Activated CD4-positive, alpha-beta memory T cell treated with anti-CD3 and anti-CD28 coated beads for 36 hours (primary cell): ENCODE data around the gene LRRC45. TPM values are rescaled to one million over a fixed set of nuclear protein-coding genes. Genes with fewer than 3 reads are reported as not detected.

ENCODE experiments used
- CTCF ChIA-PET: fragments of 350-600 bp; sonication (Branson Sonifier 250); formaldehyde crosslinking; loops from one replicate; lab custom pipeline; 2021; ENCODE audit warnings: antibody characterized with exemption, inconsistent platforms; lab: Charles Lee
- POLR2A ChIA-PET: fragments of 350-600 bp; sonication (Branson Sonifier 250); formaldehyde crosslinking; loops from one replicate; lab custom pipeline; 2021; ENCODE audit warnings: antibody characterized with exemption; lab: Charles Lee
- DNase-seq: peaks from one replicate; pipeline ENCODE4 v3.0.0-alpha.2; 2020
- H3K27ac Mint-ChIP-seq: one replicate; pipeline ENCODE4 v1.8.0; 2021; ENCODE audit warnings: mixed read lengths
- H3K27me3 Mint-ChIP-seq: one replicate; pipeline ENCODE4 v1.8.0; 2021; ENCODE audit warnings: mixed read lengths
- H3K36me3 Mint-ChIP-seq: one replicate; pipeline ENCODE4 v1.8.0; 2021; ENCODE audit warnings: mixed read lengths
- H3K4me1 Mint-ChIP-seq: one replicate; pipeline ENCODE4 v1.8.0; 2021; ENCODE audit warnings: low read depth, mixed read lengths
- H3K4me3 Mint-ChIP-seq: one replicate; pipeline ENCODE4 v1.8.0; 2021; ENCODE audit warnings: mild to moderate bottlenecking, mixed read lengths
- H3K9me3 Mint-ChIP-seq: one replicate; pipeline ENCODE4 v1.8.0; 2021; ENCODE audit warnings: mixed read lengths
- intact Hi-C: fragments of 100-400 bp; cut with micrococcal nuclease; formaldehyde crosslinking; loops from one replicate; pipeline ENCODE4 v1.15.1; 2023
- total RNA-seq, 2 experiments: library from RNA; stranded (reverse); gene quantifications; one replicate each; pipeline ENCODE4 v1.2.3, GENCODE V29; 2021

The LRRC45 gene
- total RNA-seq, 2 experiments from 2014 or later = 16.3 to 19.0 TPM

DNA sequence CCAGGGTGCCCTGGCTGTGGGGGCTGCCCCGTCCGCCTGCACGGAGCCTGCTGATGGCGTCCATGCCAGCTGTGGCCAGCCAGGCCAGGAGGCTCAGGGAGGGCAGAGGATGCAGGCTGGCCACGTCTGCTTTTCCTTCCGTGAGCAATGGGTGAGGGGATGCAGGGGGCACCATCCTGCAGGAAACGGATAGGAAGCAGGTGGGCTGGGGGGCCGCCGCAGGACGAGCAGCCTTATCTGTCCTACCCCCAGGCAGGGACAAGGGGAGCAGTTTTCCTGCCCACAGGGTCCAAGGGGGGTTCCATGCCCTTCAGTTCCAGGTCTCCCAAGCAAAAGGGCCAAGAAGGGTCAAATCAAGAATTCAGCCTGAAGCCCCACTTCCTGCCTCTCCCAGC lies 35.7 kb downstream of the LRRC45 start:
- ChIA-PET CTCF (no interaction called here), POLR2A (interaction anchor here (1.4 kb wide), 1 partner anchor 19 kb away, joined by 6 read pairs; no protein-coding TSS in a partner anchor)
- Mint-ChIP-seq H3K36me3 (peaks cover 8% of the 10 kb centered on the region), H3K9me3 (no peaks in the 10 kb centered on the region), H3K27me3 (no peaks in the 10 kb centered on the region), H3K4me1 (no peaks in the 10 kb centered on the region), H3K4me3 (no peak overlapping the region), H3K27ac (no peak overlapping the region)
- DNase-seq = no peak
- intact Hi-C loops = no loop called here

DNA sequence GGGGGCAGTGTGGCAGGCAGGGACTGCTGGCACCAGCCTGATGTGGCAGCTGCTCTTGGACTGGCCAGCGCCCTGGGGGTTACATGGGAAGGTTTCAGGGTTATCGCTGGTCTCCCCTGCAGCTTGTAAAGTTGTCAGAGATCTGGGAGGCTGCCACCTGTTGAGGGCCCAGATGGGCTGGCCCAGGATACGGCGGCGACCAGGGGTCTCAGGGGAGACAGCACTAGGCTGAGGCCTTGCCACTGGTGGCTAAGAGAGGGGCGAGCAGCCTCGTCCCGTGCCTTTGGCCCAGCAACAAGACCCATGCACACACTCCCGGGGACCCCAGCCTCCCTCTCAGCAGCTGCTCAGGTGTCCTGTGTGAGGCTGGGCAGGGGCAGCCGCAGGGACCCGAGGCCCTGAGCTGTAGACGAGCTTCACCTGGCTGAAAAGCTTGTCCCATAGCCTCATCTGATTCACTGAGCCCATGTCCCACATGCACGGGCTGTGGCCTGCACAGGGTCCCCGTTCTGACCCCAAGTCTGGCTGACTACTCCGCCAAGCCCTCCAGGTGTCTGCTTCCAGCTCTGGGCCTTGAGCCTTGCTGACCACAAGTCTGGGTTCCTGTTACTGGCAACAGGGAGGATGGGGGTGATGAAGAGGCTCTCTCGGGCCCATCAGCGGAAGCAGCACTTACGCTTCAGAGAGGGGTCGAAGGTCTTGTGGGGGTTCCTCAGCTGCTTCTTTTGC lies 36.3 kb downstream of the LRRC45 start:
- H3K9me3 Mint-ChIP-seq = no peaks in the 10 kb centered on the region
- ChIA-PET POLR2A (interaction anchor here (1.4 kb wide), 1 partner anchor 18 kb away, joined by 6 read pairs; no protein-coding TSS in a partner anchor), CTCF (interaction anchor here (1.0 kb wide), 1 partner anchor 95 kb away, joined by 3 read pairs; no protein-coding TSS in a partner anchor)
- peaks cover 8% of the 10 kb centered on the region for H3K36me3 Mint-ChIP-seq
- H3K4me1 Mint-ChIP-seq = peaks cover 5% of the 10 kb centered on the region
- intact Hi-C loops = no loop called here
- no peak overlapping the region for H3K4me3 Mint-ChIP-seq
- no peaks in the 10 kb centered on the region for H3K27me3 Mint-ChIP-seq
- no peak overlapping the region for H3K27ac Mint-ChIP-seq
- DNase-seq = no peak

GRCh38 chr17:82060001-82060380 lies 36.9 kb downstream of the LRRC45 start:
- intact Hi-C loops = loop anchor here (10.0 kb wide), 1 partner anchor 95 kb away; no protein-coding TSS in a partner anchor
- H3K4me3 Mint-ChIP-seq = no peak overlapping the region
- POLR2A ChIA-PET = interaction anchor here (1.4 kb wide), 1 partner anchor 18 kb away, joined by 6 read pairs; no protein-coding TSS in a partner anchor

GRCh38 chr17:82060614-82061013 lies 37.5 kb downstream of the LRRC45 start:
- CTCF ChIA-PET = interaction anchor here (1.0 kb wide), 1 partner anchor 93 kb away, joined by 3 read pairs; no protein-coding TSS in a partner anchor

More at GRCh38 chr17:82060001-82060380, 36.9 kb downstream of the LRRC45 start:
- H3K27me3 Mint-ChIP-seq = no peaks in the 10 kb centered on the region
- peaks cover 5% of the 10 kb centered on the region for H3K4me1 Mint-ChIP-seq
- no peak for DNase-seq
- H3K9me3 Mint-ChIP-seq = no peaks in the 10 kb centered on the region
- H3K27ac Mint-ChIP-seq = no peak overlapping the region
- CTCF ChIA-PET = interaction anchor here (1.0 kb wide), 1 partner anchor 94 kb away, joined by 3 read pairs; no protein-coding TSS in a partner anchor
- peaks cover 8% of the 10 kb centered on the region for H3K36me3 Mint-ChIP-seq

DNA sequence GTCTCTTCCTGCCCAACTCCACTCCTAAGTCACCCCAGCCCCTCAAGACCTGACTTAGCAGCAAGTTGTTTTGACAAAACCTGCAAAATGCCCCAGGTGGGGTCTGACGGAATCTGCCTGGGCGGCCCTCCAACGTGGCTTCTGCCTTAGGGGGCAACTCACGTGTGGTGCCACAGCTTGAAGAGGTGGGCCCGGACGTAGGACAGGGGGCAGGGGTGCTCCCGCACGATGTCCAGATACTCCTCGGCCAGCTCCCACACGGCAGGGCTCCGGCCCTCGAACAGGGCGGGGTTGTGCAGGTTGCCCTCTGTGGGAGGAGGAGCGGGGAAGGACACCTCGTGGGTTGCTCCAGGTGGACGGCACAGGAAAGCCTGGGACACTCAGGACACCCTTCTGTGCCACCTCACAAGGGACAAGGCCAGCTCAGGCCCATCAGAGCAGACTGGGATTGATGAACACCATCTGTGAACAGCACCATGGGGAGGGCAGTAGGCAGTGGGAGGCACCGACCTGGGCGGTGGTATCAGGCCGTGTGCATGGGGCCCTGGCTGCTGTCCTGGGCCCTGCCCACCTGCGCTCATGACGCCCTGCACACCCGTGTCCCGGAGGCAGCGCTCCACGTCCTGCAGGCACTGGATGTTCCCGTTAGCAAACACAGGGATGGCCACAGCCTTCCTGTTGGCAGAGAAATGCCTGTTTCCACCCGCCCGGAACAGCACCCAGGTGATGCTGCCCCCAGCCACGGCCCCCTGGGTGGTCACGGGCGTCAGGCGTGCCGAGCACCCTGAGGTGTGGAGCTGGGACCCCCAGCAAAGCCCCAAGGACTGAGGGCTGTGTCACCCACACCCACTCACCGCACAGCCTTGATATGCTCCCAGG lies 38.2 kb downstream of the LRRC45 start:
- H3K4me3 Mint-ChIP-seq = no peak overlapping the region
- H3K27ac Mint-ChIP-seq = no peak overlapping the region
- H3K36me3 Mint-ChIP-seq = peaks cover 8% of the 10 kb centered on the region
- no peak for DNase-seq
- intact Hi-C loops = loop anchor here (10.0 kb wide), 1 partner anchor 94 kb away; no protein-coding TSS in a partner anchor
- POLR2A ChIA-PET = no interaction called here
- peaks cover 6% of the 10 kb centered on the region for H3K4me1 Mint-ChIP-seq
- CTCF ChIA-PET = no interaction called here
- H3K27me3 Mint-ChIP-seq = no peaks in the 10 kb centered on the region
- H3K9me3 Mint-ChIP-seq = no peaks in the 10 kb centered on the region

More at GRCh38 chr17:82060614-82061013, 37.5 kb downstream of the LRRC45 start:
- Mint-ChIP-seq H3K9me3 (no peaks in the 10 kb centered on the region), H3K4me1 (peaks cover 5% of the 10 kb centered on the region), H3K27ac (no peak overlapping the region), H3K36me3 (peaks cover 8% of the 10 kb centered on the region), H3K4me3 (no peak overlapping the region), H3K27me3 (no peaks in the 10 kb centered on the region)
- no peak for DNase-seq
- POLR2A ChIA-PET = interaction anchor here (1.4 kb wide), 1 partner anchor 17 kb away, joined by 6 read pairs; no protein-coding TSS in a partner anchor
- intact Hi-C loops = loop anchor here (10.0 kb wide), 1 partner anchor 94 kb away; no protein-coding TSS in a partner anchor

DNA sequence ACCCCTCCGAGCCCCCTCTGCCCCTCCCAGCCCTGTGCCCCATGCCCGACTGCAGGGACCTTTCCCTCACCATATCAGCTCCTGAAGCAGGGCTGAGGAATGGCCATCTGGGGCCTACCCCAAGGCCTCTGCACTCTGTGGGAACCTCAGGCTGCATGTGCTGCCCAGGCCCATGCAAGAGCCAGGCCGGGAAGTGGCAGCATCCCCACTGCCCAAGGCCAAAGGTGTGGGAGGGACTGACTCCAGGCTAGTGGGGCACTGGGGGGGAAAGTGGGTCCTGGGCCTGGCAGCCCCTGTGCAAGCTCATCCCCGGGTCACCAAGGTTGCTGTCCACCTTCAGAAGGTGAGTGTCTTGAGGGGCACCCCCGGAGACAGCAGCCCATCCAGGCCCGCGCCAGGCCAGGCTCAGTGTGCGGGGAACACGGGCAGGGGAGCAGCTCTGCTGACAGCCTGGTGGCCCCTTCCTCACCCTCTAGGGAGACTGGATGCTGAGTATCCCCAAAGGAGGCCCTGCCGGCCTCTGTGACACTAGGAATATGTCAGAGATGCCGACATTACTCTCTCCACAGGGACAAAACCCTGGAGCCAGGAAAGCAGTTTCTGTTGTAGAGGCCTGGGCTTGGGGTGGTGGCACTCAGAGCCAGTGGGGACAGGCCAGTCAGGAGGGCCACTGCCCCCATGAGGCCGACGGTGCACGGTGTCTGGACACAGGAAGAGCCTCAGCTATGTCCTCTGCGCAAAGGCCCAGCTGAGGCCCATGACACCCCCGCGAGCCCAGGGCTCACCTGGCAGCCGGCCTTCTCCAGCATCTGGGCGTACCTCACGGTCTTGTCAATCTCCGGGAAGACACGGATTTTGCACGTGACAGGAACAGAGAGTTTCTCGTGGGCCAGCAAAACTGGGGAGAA lies 39.2 kb downstream of the LRRC45 start:
- ChIA-PET POLR2A (no interaction called here), CTCF (interaction anchor here (4.4 kb wide), 1 partner anchor 32 kb away, joined by 17 read pairs; no protein-coding TSS in a partner anchor)
- no peaks in the 10 kb centered on the region for H3K27me3 Mint-ChIP-seq
- no peaks in the 10 kb centered on the region for H3K9me3 Mint-ChIP-seq
- DNase-seq = no peak
- intact Hi-C loops = loop anchor here (10.0 kb wide), 1 partner anchor 92 kb away; no protein-coding TSS in a partner anchor
- no peak overlapping the region for H3K4me3 Mint-ChIP-seq
- H3K27ac Mint-ChIP-seq = no peak overlapping the region
- peaks cover 9% of the 10 kb centered on the region for H3K4me1 Mint-ChIP-seq
- peaks cover 8% of the 10 kb centered on the region for H3K36me3 Mint-ChIP-seq

DNA sequence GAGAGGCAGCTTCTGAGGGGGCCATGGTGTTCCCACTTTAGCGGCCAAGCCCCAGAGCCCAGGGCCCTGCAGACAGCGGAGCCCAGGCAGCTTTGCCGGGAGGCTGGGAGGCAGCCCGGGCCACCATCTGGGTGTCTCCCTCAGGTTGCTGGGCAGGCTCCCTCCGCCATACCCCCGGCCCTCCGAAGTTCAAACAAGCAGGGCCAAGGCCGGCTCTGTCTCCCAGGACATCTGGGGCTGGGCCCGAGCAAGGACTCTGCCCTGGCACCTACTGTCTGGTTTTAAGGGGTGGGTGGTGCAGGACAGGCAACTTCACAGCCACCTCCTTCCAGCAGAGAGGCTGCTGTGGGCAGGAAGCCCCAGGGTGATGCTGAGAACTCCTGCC lies 39.9 kb downstream of the LRRC45 start:
- POLR2A ChIA-PET = no interaction called here
- H3K27ac Mint-ChIP-seq = no peak overlapping the region
- intact Hi-C loops = loop anchor here (10.0 kb wide), 1 partner anchor 92 kb away; no protein-coding TSS in a partner anchor
- no peaks in the 10 kb centered on the region for H3K27me3 Mint-ChIP-seq
- peaks cover 4% of the 10 kb centered on the region for H3K36me3 Mint-ChIP-seq
- no peaks in the 10 kb centered on the region for H3K9me3 Mint-ChIP-seq
- CTCF ChIA-PET = interaction anchor here (4.4 kb wide), 1 partner anchor 33 kb away, joined by 17 read pairs; no protein-coding TSS in a partner anchor
- H3K4me1 Mint-ChIP-seq = peaks cover 9% of the 10 kb centered on the region
- no peak for DNase-seq
- no peak overlapping the region for H3K4me3 Mint-ChIP-seq

DNA sequence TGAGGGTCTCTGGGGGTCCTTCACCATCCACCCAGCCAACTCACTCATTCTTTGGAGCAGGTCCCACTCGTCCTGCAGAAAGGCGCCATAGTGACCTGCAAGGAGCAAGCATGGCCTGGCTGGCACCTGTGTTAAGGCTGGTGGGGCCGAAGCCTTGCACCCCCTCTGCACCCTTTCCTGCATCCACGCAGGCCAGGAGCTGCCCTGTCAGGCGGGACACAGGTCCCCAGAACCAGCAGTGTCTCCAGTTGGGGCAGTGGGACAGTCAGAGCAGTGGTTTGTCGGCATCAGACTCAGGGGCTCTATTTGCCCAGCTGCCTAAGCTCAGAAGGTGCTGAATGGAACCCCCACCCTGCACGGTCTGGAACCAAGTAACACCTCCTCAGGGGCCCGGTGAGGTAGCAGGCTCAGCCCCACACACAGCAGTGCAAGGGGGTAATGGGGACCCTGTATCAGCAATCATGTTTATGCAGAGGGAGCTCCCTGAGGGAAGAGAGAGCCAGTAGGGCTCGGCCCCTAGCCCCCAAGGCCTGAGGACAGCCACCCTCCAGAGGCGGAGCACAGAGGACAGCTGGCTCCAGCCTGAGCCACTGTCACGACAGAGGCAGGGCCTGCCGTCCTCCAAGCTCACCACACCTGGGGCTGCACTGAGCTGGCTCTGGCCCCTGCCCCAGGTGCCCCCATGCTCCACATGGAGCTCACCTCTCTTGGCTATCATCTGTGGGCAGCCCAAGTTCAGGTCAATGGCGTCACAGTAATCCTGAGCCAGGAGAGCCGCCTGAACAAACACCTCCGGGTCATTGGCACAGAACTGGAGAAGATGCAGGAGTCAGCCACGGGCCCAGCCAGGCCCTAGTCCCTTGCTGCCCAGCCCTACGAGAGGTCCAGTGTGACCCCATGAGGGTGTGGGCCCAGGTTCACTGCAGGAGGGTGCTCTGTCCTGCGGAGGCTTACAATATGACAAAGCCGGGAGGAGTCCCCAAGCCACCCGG lies 40.6 kb downstream of the LRRC45 start:
- peak overlapping the region; percentile 23 for H3K27ac Mint-ChIP-seq

DNA sequence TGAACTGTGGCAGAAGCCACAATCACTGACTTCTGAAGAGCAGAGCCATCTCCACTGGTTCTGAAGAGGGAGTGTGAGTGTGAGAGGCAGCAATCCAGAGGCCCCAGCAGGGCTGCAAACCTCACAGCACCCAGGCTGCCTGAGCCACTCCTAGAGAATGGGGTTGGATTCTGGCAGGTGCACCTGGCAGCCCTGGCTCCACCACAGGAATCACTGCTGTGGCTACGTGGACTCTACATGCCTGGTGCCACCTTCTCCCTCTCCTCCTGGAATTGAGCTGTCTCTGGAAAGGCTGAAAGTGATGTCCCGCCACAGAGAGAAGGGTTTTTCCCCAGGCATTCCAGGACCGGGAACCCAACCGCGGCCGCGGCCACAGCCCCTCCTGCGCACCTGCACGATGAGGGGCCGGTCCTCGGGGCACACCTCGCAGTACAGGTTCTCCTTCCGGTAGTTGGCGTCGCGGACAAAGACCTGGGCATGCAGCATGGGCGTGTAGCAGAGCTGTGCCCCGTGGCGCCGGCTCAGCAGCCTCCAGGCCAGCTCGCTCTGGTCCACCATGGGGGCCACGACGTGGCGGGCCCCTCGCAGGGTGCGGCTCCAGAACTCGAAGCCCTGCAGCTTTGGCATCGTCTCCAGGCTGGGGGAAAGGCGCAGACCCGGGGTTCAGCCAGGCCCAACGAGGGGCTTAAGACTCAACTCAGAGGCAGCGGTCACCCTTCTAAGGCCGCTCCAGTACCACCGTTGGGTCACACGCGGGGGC lies 41.5 kb downstream of the LRRC45 start:
- Mint-ChIP-seq H3K9me3 (no peaks in the 10 kb centered on the region), H3K4me3 (peak overlapping the region; percentile 72), H3K4me1 (peaks cover 9% of the 10 kb centered on the region), H3K27ac (peak overlapping the region; percentile 23), H3K27me3 (no peaks in the 10 kb centered on the region), H3K36me3 (peaks cover 2% of the 10 kb centered on the region)
- ChIA-PET CTCF (interaction anchor here (0.9 to 4.4 kb wide), 2 partner anchors 34 to 105 kb away, joined by 3 to 17 read pairs; no protein-coding TSS in a partner anchor), POLR2A (interaction anchor here (1.0 to 2.3 kb wide), 4 partner anchors 13 to 29 kb away, joined by 3 to 5 read pairs (median 4); partner anchors contain the start of genes DCXR, GPS1 and RFNG)
- DNase-seq = no peak
- intact Hi-C loops = loop anchor here (10.0 kb wide), 1 partner anchor 90 kb away; no protein-coding TSS in a partner anchor

More for the DNA sequence above, 40.6 kb downstream of the LRRC45 start:
- no peak for DNase-seq
- H3K36me3 Mint-ChIP-seq = peaks cover 2% of the 10 kb centered on the region
- peaks cover 9% of the 10 kb centered on the region for H3K4me1 Mint-ChIP-seq
- H3K27me3 Mint-ChIP-seq = no peaks in the 10 kb centered on the region
- no peaks in the 10 kb centered on the region for H3K9me3 Mint-ChIP-seq
- intact Hi-C loops = loop anchor here (10.0 kb wide), 1 partner anchor 91 kb away; no protein-coding TSS in a partner anchor
- POLR2A ChIA-PET = interaction anchor here (1.0 kb wide), 1 partner anchor 12 kb away, joined by 3 read pairs; the partner anchor contains the start of genes GPS1 and RFNG
- CTCF ChIA-PET = interaction anchor here (4.4 kb wide), 1 partner anchor 33 kb away, joined by 17 read pairs; no protein-coding TSS in a partner anchor
- H3K4me3 Mint-ChIP-seq = peak overlapping the region; percentile 72
